Natural killer cell (primary cell): Measurements from ENCODE around the gene STAT5A. TPM values are rescaled to one million over a fixed set of nuclear protein-coding genes. Genes with fewer than 3 reads are reported as not detected.
A peak's percentile ranks its signal among the peaks of the same experiment; 100 is the strongest.
"Not testable (repeated sequence)": the region's sequence is repeated elsewhere in the genome, so short reads cannot be mapped to it uniquely, and the experiment has no call there.

Experiments
- ATAC-seq, 3 donors: fragments of 150-1000 bp in 2 of 3; fragments of 200-7000 bp in 1 of 3; cut with Tn5 transposase; 1 replicate in 1 of 3; 2 replicates in 2 of 3; pipeline ENCODE4 v1.10.0; 2021; ENCODE audit warnings: mild to moderate bottlenecking in 2 of 3, moderate library complexity in 2 of 3
- DNase-seq, 2 donors: peaks; one replicate each; pipeline versions ENCODE4 v3.0.0 to v3.0.0-alpha.2; 2013 to 2021; ENCODE audit warnings: mixed read lengths in 1 of 2
- H3K27ac ChIP-seq: one replicate; pipeline ENCODE4 v1.5.1; 2013; ENCODE audit warnings: mild to moderate bottlenecking, low read length
- H3K27me3 ChIP-seq: one replicate; pipeline ENCODE4 v1.6.1; 2013; ENCODE audit warnings: low read length; ENCODE audit not compliant: control insufficient read depth, insufficient read depth
- H3K36me3 ChIP-seq: one replicate; pipeline ENCODE4 v1.6.1; 2013; ENCODE audit warnings: low read length; ENCODE audit not compliant: control insufficient read depth, insufficient read depth
- H3K4me1 ChIP-seq: one replicate; pipeline ENCODE4 v1.6.1; 2013; ENCODE audit warnings: low read length; ENCODE audit not compliant: control insufficient read depth, insufficient read depth
- H3K4me3 ChIP-seq: one replicate; pipeline ENCODE4 v1.5.1; 2013; ENCODE audit warnings: low read length
- H3K9me3 ChIP-seq: one replicate; pipeline ENCODE4 v1.6.1; 2013; ENCODE audit warnings: low read length; ENCODE audit not compliant: control insufficient read depth, insufficient read depth
- H3K27ac Mint-ChIP-seq, 2 donors: one replicate each; pipeline ENCODE4 v1.8.0; 2022; ENCODE audit warnings: mild to moderate bottlenecking in 2 of 2, mixed read lengths in 2 of 2, moderate library complexity in 1 of 2
- H3K27me3 Mint-ChIP-seq, 2 donors: one replicate each; pipeline ENCODE4 v1.8.0; 2022; ENCODE audit warnings: low read depth in 2 of 2, mixed read lengths in 2 of 2
- H3K36me3 Mint-ChIP-seq: one replicate; pipeline ENCODE4 v1.8.0; 2022; ENCODE audit warnings: mixed read lengths
- H3K4me1 Mint-ChIP-seq, 2 donors: one replicate each; pipeline ENCODE4 v1.8.0; 2022; ENCODE audit warnings: mixed read lengths in 2 of 2
- H3K4me3 Mint-ChIP-seq: one replicate; pipeline ENCODE4 v1.8.0; 2022; ENCODE audit warnings: mild to moderate bottlenecking, moderate library complexity, mixed read lengths
- H3K9me3 Mint-ChIP-seq, 2 donors: one replicate each; pipeline ENCODE4 v1.8.0; 2022; ENCODE audit warnings: mixed read lengths in 2 of 2
- WGBS: methylation state at CpG from one replicate; pipeline ENCODE4 v1.1.7; 2013; ENCODE audit warnings: missing lambda C conversion rate; ENCODE audit not compliant: insufficient coverage; 5-methylcytosine and 5-hydroxymethylcytosine counted together
- intact Hi-C: fragments of 100-400 bp; cut with micrococcal nuclease; formaldehyde crosslinking; loops from one replicate; pipeline ENCODE4 v1.14.2; 2022
- total RNA-seq, 4 donors: library from RNA; stranded (reverse); fragments of 120-200 nt in 1 of 4; gene quantifications; one replicate each; pipeline versions ENCODE4 v1.2.3 to v1.2.4, GENCODE V29; 2013 to 2022
- TF ChIP-seq, protein P1 (sequence below): fragments of 200-600 bp; IDR thresholded peaks from one replicate; pipeline ENCODE4 v1.8.0; 2022; ENCODE audit warnings: antibody characterized with exemption

Gene STAT5A
- total RNA-seq, 3 donors from 2014 or later (not counting 1 experiment from before 2014, with no cell fraction given): 112 to 135 (median 117) TPM

DNA sequence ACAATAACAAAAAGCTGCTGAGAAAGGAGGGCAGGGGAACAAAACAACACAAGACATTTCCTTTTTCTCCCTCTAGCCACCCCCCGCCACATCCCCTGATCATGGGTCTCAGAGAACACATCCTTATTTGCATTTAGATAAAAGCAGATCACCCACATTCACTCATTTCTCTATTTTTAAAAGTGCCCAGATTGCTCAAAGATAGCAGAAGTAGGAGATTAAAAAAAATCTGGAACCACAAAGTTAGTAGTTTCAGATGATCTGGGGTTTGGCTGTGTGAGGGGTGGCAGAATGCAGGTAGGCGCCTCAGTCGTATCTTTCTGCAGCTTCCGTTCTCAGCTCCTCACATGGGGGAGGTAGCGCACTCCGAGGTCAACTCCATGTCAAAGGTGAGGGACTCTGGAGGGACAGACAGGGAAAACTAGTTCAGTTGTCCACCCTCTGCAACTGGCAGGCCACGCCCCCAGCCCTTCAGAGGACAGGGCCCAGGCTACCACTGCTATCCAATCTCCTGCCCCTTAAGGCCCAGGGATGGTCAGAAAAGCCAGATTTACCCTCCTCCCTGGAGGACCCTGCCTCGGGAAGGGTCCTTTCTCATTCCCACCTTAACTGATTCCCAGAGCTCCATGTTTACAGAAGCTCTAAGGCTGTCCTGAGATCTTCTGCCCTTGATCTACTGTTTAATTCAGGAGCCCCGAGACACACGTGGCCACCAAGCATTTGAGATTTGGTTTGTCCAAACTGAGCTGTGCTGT, 27.3 kb downstream of the STAT5A start:
- H3K27ac Mint-ChIP-seq: peak overlapping the region in 1 of 2 donors; percentile 52
- no peak overlapping the region for H3K4me3 Mint-ChIP-seq
- DNase-seq (peak in 1 of 2 donors; percentile 61), ATAC-seq (no peak)
- no peaks in the 10 kb centered on the region for H3K36me3 Mint-ChIP-seq
- H3K9me3 Mint-ChIP-seq: no peaks in the 10 kb centered on the region
- H3K4me1 ChIP-seq: peaks cover 46% of the 10 kb centered on the region
- H3K9me3 ChIP-seq: no peaks in the 10 kb centered on the region
- no peaks in the 10 kb centered on the region for H3K27me3 Mint-ChIP-seq
- intact Hi-C loops: no loop called here
- no peaks in the 10 kb centered on the region for H3K27me3 ChIP-seq
- peaks cover 14 to 38% of the 10 kb centered on the region in 2 donors for H3K4me1 Mint-ChIP-seq
- WGBS: 57% methylated on average over 10 of the region's 10 CpGs
- TF ChIP-seq, protein P1, sequence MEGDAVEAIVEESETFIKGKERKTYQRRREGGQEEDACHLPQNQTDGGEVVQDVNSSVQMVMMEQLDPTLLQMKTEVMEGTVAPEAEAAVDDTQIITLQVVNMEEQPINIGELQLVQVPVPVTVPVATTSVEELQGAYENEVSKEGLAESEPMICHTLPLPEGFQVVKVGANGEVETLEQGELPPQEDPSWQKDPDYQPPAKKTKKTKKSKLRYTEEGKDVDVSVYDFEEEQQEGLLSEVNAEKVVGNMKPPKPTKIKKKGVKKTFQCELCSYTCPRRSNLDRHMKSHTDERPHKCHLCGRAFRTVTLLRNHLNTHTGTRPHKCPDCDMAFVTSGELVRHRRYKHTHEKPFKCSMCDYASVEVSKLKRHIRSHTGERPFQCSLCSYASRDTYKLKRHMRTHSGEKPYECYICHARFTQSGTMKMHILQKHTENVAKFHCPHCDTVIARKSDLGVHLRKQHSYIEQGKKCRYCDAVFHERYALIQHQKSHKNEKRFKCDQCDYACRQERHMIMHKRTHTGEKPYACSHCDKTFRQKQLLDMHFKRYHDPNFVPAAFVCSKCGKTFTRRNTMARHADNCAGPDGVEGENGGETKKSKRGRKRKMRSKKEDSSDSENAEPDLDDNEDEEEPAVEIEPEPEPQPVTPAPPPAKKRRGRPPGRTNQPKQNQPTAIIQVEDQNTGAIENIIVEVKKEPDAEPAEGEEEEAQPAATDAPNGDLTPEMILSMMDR: no peak
- peak overlapping the region; percentile 51 for H3K27ac ChIP-seq
- peaks cover 47% of the 10 kb centered on the region for H3K36me3 ChIP-seq
- no peak overlapping the region for H3K4me3 ChIP-seq

DNA sequence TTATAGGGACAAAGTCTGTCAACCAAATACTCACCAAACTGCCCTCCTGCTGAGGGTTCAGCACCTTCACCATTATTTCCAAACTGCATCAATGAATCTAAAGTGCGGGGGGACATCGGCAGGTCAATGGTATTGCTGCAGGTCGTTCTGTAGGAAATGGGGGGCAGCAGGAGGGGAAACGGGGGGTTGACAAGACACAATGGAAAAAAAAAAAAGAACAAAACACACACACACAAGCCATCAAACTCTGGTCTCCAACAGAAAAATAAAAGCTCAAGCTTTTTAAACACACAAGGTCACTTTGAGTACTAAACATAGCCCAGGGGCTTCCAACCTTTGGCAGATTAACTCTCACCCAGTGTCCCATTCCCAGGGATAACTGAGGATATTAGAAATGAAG, 28.5 kb downstream of the STAT5A start:
- Mint-ChIP-seq H3K4me1 (peaks cover 14 to 32% of the 10 kb centered on the region in 2 donors), H3K36me3 (peaks cover 4% of the 10 kb centered on the region), H3K27me3 (no peaks in the 10 kb centered on the region), H3K4me3 (no peak overlapping the region), H3K27ac (no peak overlapping the region), H3K9me3 (no peaks in the 10 kb centered on the region)
- no peak overlapping the region for H3K27ac ChIP-seq
- DNase-seq (no peak), ATAC-seq (no peak)
- TF ChIP-seq, protein P1: no peak
- H3K9me3 ChIP-seq: no peaks in the 10 kb centered on the region
- H3K4me1 ChIP-seq: peaks cover 44% of the 10 kb centered on the region
- peaks cover 46% of the 10 kb centered on the region for H3K36me3 ChIP-seq
- intact Hi-C loops: no loop called here
- H3K27me3 ChIP-seq: no peaks in the 10 kb centered on the region
- WGBS: no CpG with 5 or more reads among the region's 4 CpGs
- H3K4me3 ChIP-seq: no peak overlapping the region

DNA sequence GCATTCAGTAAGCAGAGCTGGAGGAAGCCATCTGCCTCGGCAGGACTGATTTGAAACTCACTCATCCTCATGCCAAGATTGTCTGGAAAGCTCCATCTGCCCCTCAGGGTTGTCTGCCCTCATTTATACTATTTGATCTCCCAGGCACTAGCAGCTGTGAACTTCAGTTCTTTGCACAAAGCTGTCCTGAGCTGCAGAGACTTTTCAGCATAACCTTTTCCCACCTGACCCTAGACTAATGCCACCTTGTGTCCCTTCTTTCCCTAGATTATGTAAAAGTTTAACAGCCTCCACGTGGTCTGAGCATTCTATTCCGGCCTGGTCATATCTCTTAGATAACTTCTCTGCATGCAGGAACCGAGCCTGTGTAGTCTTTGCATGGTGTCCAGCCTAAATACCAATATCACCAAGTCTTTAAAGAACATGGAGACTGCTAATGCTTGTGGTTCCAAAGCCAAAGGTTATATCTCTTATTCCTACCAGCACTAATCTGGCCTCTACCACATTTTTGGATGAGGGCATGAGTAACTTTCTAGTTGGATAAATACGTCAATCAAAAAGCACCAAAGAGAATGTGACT, 29.1 kb downstream of the STAT5A start:
- DNase-seq (no peak), ATAC-seq (no peak)
- no peak overlapping the region for H3K27ac Mint-ChIP-seq
- H3K4me1 Mint-ChIP-seq: peaks cover 14 to 27% of the 10 kb centered on the region in 2 donors
- Histone ChIP-seq H3K27me3 (no peaks in the 10 kb centered on the region), H3K4me3 (no peak overlapping the region), H3K9me3 (no peaks in the 10 kb centered on the region), H3K4me1 (peaks cover 39% of the 10 kb centered on the region), H3K36me3 (peaks cover 52% of the 10 kb centered on the region), H3K27ac (no peak overlapping the region)
- WGBS: 71% methylated on average over 5 of the region's 5 CpGs
- H3K36me3 Mint-ChIP-seq: peaks cover 10% of the 10 kb centered on the region
- TF ChIP-seq, protein P1: no peak
- no peaks in the 10 kb centered on the region for H3K9me3 Mint-ChIP-seq
- H3K4me3 Mint-ChIP-seq: no peak overlapping the region
- intact Hi-C loops: no loop called here
- H3K27me3 Mint-ChIP-seq: no peaks in the 10 kb centered on the region

DNA sequence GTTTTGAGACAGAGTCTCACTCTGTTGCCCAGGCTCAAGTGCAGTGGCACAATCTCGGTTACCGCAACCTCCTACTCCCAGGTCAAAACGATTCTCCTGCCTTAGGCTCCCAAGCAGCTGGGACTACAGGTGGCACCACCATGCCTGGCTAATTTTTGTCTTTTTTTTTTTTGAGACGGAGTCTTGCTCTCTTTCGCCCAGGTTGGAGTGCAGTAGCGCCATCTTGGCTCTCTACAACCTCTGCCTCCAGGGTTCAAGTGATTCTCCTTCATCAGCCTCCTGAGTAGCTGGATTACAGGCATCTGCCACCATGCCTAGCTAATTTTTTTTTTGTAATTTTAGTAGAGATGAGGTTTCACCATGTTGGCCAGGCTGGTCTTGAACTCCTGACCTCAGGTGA, 29.7 kb downstream of the STAT5A start:
- Mint-ChIP-seq H3K36me3 (peaks cover 11% of the 10 kb centered on the region), H3K4me1 (peaks cover 19 to 26% of the 10 kb centered on the region in 2 donors)
- 96% methylated on average over 6 of the region's 6 CpGs for WGBS
- H3K9me3 ChIP-seq, H3K27me3 Mint-ChIP-seq, H3K27me3 ChIP-seq, ATAC-seq, H3K4me3 Mint-ChIP-seq, DNase-seq, H3K27ac Mint-ChIP-seq, H3K4me3 ChIP-seq, H3K27ac ChIP-seq, intact Hi-C loops, H3K9me3 Mint-ChIP-seq: not testable (repeated sequence)
- Histone ChIP-seq H3K4me1 (peaks cover 35% of the 10 kb centered on the region), H3K36me3 (peaks cover 56% of the 10 kb centered on the region)
